HG03159 (cell line): Measurements from ENCODE around the gene BCAS3.

Source experiments
- ATAC-seq: cut with Tn5 transposase; IDR thresholded peaks from one replicate; pipeline ENCODE4 v1.9.1; 2021; ENCODE audit warnings: mild to moderate bottlenecking, moderate library complexity; ENCODE audit not compliant: unreplicated experiment

BCAS3 gene

GRCh38 chr17:61371606-61372005 is 694.0 kb downstream of the BCAS3 start:
- no peak for ATAC-seq

DNA sequence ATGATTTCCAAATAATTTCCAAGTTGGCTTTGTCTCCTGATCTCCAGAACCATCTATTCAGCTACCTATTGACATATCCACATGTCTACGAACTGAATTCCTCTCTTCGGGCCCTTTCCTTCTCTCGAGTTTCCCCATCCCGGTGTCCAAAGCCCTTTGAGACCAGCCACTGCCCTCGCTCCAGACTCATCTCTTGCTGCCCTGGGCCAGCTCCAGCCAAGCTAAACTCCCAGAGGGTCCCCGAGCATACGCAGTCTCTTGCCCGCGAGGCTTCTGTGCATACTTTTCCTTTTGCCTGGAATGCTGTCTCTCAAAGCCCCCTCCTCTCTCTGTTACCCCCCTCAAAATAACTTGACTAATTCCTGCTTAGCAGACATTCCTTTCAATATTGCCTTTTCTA is 694.8 kb downstream of the BCAS3 start:
- no peak for ATAC-seq

DNA sequence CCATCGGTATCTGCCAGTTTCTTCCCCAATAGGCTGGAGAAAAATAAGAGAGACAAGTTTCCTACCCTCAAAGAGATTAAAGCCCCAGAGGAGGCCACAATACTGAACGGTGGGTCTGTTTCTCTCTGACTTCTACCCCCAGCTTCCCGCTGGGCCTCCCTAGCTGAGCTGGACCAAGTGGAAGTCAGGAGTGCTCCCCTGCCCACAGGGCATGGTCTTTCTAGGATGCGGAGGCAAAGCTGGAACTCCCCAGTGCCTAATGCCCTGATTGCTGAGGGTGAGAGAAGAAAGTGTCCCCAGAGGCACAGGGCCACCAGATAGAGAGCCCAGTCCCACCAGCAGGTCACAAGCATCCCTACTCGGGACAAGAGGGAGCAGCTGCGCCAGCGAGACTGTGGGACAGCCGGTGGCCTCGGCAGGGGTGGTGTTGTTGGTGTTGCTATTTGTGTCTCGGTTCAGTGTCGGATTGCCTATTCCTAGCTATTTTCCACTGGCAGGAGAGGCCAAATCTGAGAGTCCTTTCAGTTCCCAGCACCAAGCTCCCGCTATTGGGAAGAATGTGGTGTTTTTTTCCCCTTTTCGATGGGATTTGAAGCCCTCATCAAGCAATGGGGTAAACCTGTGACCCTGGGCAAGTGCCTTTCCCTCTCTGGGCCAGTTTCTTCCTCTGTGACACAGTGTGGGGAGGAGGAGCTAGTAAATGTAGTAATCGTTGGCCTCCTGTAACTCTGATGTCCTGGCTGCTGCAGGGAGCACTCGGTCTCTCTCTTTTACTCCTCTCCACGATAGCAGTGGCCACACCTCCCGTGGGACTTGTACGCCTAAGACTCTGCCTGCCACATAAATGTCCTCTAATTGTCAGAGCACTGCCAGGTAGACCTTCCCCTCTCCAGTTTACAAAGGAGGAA is 699.5 kb downstream of the BCAS3 start:
- no peak for ATAC-seq

DNA sequence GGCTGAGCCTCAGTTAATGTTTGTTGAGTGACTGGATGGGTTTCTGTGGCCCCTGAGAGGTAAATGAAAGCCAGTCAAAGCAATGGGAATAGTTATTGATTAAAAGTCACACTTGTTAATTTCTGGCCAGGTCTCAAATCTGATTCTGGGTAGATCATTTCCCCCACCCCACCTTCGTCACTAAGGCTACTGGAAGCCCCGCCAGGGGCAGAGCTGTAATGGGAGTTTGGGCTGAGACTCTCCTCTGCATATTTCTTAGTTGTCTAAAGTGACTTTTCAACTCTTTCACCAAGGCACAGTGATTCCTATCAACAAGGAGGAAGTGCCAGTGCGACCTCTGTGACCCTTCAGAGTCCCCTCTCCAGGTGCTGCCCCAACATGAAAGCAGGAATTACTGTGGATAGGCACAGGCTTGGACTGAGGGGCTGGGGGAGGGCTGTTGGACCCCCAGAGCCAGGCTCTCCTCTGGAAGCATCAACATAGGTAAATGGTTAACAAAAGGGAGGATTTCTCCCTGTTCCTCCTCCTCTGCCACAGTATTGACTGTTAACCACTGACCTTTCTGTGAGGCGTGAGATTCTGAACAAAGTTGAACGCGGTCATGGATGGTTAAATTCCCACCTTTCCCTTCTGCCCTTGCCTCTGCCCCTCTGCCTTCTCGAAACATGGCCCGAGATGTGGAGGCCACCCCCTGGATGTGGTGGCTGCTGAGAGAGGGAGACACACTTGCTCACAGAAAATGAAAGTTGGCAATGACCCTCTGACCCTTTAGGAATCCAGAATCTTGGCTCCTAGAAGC is 701.2 kb downstream of the BCAS3 start:
- no peak for ATAC-seq

DNA sequence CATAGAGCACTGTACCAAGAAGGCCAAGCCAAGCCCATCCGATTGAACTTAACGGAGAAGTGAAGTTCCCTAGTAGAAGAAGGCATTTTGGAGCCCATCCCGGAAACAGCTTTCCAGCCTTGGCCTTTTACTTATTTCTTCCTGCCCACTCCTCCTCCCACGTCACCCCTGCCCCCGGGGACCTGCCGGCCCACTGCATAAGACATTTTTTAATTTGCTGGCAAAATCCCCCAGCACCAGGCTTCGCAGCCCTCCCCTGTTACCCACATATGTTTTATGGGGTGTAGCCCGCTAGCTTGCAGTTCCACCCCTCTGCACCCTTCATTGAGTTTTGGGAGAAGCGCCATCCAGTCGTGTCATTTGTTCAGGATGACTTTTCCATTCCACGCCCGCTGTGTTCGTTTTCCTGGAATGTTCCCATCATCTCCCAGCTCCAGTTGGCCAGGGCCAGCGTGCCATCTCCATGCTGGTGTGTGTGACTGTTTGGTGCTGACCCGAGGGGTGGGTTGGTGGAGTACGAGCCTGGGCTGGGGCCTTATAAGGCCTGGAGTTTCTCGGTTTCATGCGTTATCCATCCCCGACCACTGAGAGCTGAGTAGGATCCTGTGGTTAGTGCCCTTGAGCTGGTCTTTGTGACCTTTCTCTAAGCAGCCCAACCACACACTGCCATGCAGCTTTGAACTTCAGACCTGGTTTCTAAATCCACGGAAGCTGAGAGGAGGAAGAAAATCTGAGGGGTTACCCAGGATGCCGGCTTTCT is 702.0 kb downstream of the BCAS3 start:
- ATAC-seq = no peak

GRCh38 chr17:61380217-61380835 is 702.7 kb downstream of the BCAS3 start:
- ATAC-seq = no peak

DNA sequence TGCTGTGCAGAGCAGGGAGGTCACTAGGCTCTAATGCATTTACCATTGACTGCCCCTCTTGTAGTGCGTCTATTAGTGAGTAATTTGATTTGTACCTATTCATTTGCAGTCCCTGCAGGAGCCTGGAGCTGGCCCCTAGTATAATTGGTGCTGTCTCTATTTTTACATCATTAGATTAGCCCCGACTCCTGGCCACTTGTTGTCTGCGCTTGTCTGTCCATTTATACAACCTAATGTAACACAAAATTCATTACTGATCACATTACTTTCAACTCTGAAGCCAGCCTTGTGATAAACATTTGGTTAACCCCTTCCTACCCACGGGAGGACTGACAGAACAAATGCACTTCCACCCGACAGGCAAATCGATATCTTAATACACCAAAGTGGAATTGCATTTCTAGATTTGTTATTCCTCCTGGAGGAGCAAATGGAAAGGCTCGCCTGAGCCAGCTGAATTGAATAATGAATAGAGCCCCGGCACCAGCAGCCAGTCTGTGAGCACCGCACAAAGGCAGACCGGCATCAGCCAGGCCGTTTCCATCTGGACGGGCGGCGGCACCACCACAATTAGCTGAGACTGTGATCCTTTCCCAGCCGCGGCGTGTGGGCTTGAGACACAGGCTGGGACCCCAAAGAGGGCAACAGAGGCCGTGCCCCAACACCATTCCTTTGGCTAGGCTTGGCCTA is 703.3 kb downstream of the BCAS3 start:
- no peak for ATAC-seq

- no peak for ATAC-seq
These were observed 703.9 kb downstream of the BCAS3 start for GRCh38 chr17:61381537-61381936.

DNA sequence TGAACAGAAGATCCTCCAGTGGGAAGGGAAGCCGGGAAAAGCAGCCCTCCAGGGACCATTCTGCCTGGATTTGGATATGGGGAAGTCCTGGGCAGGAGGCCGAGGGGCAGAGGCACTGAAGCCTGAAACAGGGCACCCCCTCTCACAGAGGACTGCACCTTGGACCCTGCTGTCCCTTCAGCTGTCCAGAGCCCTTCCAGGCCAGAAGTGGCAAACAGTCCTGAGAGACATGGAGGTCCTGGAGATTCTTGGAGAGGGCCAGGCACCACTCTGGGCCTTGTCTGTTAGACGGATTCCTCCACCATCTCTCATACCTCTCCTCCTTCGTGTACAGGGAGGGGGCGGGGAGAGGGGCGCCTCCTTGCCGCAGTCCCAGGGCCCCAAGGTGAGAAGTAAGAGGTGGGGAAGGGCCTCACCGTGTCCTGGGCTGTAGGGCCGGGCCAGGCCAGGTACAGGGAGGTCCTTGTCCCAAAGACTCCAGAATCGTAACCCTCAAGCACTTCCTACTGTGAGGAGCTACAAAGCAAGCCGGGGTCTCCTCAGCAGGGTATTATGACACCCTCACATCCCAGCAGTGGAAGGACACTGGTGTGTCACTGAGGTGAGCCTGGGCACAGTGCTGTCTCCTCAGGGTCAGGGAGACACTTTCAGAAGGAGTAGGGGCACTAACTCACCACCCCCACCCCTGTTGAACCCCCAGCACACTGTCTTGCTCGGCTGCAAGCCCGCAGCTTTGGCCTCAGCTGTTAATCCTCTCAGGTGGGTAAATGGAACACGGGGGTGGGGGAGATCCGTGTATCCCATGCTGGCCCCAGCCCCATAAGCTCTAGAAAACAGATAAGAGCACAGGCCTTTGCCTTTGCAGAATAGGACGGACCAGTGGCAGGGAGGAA is 705.4 kb downstream of the BCAS3 start:
- ATAC-seq = no peak

GRCh38 chr17:61383689-61384201 is 706.1 kb downstream of the BCAS3 start:
- no peak for ATAC-seq

- no peak for ATAC-seq
These were observed 706.7 kb downstream of the BCAS3 start for GRCh38 chr17:61384354-61384691.

DNA sequence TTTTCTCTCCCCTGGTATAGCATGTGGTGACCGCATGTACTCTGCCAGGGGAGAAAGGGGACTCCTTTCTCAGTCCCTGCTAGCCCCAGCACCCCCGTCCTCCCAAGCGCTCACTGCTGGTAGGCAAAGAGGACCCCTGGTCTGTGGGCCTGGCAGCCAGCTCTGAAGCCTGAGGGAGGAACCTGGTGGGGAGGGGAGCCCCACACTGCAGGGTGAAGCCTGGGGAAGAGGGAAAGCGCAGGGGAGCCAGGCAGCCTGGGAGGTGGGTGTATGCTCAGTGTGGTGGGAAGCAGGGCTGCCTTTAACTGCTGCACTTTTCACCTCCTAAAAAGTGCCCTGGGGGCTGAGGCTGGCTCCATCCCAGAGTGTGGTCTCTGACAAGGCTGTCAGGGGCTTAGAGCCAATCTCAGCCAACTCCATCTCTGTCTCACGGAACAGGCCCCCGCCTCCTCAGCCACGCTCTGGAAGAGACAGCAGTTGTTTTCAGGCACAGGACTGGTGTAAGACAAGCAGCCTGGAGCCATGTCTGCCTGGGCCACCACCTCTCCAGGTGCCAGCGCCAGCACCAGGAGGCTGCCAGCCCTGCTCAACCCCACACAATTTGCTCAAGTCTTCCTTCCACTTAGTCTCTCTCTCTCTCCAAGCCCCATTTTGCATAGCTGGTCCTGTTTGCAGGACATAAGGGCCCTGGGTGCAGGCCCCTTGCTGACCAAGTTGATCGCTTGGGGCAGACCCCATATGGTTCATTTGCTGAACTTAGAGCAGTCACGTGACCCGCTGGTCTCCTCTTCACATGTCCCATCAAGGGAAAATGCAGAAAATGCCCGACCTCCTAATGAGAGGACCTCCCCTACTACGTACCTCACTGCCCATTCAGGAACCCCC is 707.3 kb downstream of the BCAS3 start:
- ATAC-seq = no peak

DNA sequence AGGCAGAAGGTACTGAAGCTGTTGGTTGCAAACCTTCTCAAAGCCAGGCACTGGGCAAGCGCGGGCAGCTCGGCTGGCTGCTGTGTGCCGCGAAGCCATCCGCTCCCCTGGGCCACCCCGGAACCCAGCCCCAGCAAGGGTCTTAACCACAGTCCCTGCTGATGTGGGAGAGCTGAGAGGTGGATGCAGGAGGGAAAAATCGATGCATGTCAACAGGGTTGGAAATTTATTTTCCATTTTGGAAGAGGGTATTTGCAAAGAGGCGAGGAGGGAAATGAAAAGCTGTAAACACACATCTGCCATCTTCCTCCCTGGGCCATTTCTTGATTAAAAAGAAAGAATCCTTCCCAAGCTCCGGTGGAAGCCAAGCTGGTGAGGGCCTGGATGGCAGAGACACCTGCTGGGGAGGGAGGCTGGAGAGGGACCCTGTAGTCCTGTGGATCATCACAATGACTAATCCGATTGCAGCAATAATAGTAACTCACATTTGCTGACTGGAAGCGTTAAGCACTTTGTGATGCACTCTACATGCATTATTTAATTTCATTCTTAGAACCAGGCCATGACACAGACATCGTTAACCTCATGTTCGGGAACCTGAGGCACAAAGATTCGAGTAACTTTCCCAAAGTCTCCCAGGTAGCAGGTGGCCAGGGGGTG is 708.1 kb downstream of the BCAS3 start:
- ATAC-seq = no peak

DNA sequence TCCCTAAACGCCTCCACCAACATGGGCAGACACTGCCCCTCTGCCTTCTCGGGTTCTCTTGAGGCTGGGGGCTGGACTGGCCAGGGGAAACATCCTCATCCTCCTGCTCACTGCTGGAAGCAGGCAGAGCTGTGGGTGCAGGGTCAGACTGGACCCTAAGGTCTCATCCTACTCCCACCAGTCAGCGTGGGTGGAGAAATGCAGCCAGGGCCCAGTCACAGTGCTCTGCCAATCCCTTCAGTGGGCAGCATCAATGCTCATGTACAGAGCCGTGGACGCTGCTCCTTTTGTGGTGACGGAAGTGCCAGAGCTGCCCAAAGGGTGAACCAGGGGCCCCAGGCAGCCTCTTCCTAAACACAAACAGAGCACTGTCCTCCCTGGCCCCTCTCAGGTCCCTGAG is 708.6 kb downstream of the BCAS3 start:
- ATAC-seq = no peak

DNA sequence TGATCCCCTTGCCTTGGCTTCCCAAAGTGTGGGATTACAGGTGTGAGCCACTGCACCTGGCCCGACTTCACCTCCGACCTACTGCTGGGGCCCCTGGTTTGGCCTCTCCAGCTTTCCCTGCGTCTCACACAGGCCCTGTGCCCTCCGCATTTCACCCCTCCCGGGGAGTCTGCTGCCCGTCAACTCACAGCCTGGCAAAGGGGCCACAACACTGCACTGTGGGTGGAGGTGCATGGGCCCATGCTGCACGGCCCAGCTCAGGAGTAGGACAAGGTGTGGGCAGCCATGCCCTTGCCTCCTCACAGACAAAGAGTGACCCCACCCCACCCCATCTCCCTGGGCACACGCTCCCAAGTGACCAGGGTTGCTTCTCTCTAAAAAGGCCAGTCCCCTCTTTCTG is 709.4 kb downstream of the BCAS3 start:
- ATAC-seq = no peak

DNA sequence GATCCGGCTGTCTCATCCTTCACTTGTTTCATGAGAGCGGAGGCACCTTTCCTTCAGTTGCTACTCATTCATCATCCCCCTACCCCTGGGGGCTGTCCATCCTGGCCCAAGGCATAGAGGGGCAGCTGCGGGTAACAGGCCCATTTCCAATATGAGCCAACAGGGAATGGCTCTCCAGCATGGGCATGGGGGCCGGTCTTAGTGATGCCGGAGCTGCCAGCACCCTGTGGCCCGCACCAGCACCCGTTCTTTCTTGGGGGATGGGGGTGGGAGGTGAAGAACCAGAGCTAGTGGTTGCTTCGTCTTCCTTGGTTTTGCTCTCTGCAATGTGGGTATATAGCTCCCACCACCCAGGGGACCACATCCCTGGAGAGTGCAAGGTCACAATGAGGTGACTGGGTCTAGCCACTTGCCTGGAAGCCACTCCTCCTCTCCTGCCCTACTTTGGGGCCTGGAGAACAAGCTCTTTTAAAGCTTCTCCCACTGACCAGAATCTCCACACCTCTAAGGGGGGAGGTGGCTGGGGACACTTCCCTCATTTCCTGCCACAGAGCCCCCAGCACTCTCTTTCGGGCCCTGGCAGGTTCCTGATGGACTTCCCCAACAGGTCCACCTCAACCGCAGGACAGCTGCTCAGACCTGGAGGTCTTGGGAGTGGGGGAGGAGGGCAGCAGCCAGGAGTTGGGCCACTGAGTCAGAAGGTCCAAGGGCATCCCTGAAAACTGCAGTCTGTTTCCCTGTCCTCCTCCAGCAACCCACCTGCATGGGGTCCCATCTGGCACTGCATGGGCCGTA is 710.1 kb downstream of the BCAS3 start:
- no peak for ATAC-seq
